Forelimb muscle (tissue), 1 donor: ENCODE data around the gene RAP1GAP2. TPM values are rescaled to one million over a fixed set of nuclear protein-coding genes. Genes with fewer than 3 reads are reported as not detected.
"Not testable (repeated sequence)": the region's sequence is repeated elsewhere in the genome, so short reads cannot be mapped to it uniquely, and the experiment has no call there.

ENCODE experiments used
- DNase-seq: peaks from one replicate; pipeline ENCODE4 v3.0.0-alpha.2; 2013; ENCODE audit warnings: low read depth
- polyA plus RNA-seq: library from polyadenylated mRNA; unstranded; fragments of 120-200 nt; gene quantifications from one replicate; pipeline ENCODE4 v1.2.1, GENCODE V29; 2013; ENCODE audit not compliant: insufficient read length

The RAP1GAP2 gene
- polyA plus RNA-seq, 1 donor, result 2.4 TPM

GRCh38 chr17:2814481-2815341 is 18.5 kb downstream of the RAP1GAP2 start:
- DNase-seq, result no peak

- DNase-seq, result no peak
These were observed 19.5 kb downstream of the RAP1GAP2 start for GRCh38 chr17:2815781-2816185.

GRCh38 chr17:2816688-2817087 is 20.4 kb downstream of the RAP1GAP2 start:
- no peak for DNase-seq

GRCh38 chr17:2819294-2819693 is 23.1 kb downstream of the RAP1GAP2 start:
- DNase-seq, result not testable (repeated sequence)

- DNase-seq, result no peak
These were observed 23.8 kb downstream of the RAP1GAP2 start for GRCh38 chr17:2819921-2820501.

- no peak for DNase-seq
These were observed 25.6 kb downstream of the RAP1GAP2 start for GRCh38 chr17:2821868-2822267.

GRCh38 chr17:2822358-2822757 is 26.1 kb downstream of the RAP1GAP2 start:
- no peak for DNase-seq

- no peak for DNase-seq
These were observed 29.2 kb downstream of the RAP1GAP2 start for GRCh38 chr17:2825253-2825970.

GRCh38 chr17:2828397-2829038 is 32.3 kb downstream of the RAP1GAP2 start:
- DNase-seq, result no peak

GRCh38 chr17:2830678-2831077 is 34.4 kb downstream of the RAP1GAP2 start:
- no peak for DNase-seq

GRCh38 chr17:2835780-2836179 is 39.5 kb downstream of the RAP1GAP2 start:
- no peak for DNase-seq

GRCh38 chr17:2837147-2837561 is 40.9 kb downstream of the RAP1GAP2 start:
- no peak for DNase-seq

GRCh38 chr17:2841606-2842005 is 45.4 kb downstream of the RAP1GAP2 start:
- no peak for DNase-seq

GRCh38 chr17:2842464-2842863 is 46.2 kb downstream of the RAP1GAP2 start:
- no peak for DNase-seq

- no peak for DNase-seq
These were observed 48.2 kb downstream of the RAP1GAP2 start for GRCh38 chr17:2844416-2844815.

GRCh38 chr17:2847381-2848333 is 51.4 kb downstream of the RAP1GAP2 start:
- no peak for DNase-seq

- DNase-seq, result no peak
These were observed 53.1 kb downstream of the RAP1GAP2 start for GRCh38 chr17:2849327-2849670.

- DNase-seq, result no peak
These were observed 54.8 kb downstream of the RAP1GAP2 start for GRCh38 chr17:2850991-2851390.

GRCh38 chr17:2851615-2852014 is 55.4 kb downstream of the RAP1GAP2 start:
- no peak for DNase-seq

- no peak for DNase-seq
These were observed 56.0 kb downstream of the RAP1GAP2 start for GRCh38 chr17:2852221-2852620.

GRCh38 chr17:2852729-2853282 is 56.6 kb downstream of the RAP1GAP2 start:
- no peak for DNase-seq
